Measurements from ENCODE around the gene SF3B3. TPM values are rescaled to one million over a fixed set of nuclear protein-coding genes. Genes with fewer than 3 reads are reported as not detected.

SF3B3 gene
- total RNA-seq, 1 donor from 2014 or later: 103 TPM

DNA sequence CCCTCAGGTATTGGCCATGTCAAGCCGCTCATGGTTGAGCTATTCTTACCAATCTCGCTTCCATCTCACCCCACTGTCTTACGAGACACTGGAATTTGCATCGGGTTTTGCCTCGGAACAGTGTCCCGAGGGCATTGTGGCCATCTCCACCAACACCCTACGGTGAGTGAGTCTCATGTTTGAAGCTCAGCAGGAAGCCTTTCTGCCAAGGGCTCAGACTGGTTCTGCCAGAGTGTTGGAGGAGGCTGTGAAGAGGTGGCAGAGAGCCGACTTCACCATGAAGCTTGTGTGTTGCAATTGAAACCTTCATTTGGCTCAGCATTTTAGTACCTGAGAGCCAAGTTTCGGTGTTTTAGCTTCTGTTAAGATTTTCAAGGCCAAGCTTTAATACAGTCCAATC is 38.0 kb downstream of the SF3B3 start:
- H3K36me3 ChIP-seq (ENCODE audit: control insufficient read depth, insufficient read depth, low read length): peaks cover 3% of the 10 kb centered on the region
- no peak overlapping the region for H3K4me3 ChIP-seq (ENCODE audit: low read depth, low read length)
- no peak for DNase-seq (ENCODE audit: low read depth)
- H3K27me3 ChIP-seq (ENCODE audit: control insufficient read depth, insufficient read depth, low read length): no peaks in the 10 kb centered on the region
- TF ChIP-seq CTCF (IDR thresholded peaks at IDR 0.05; ENCODE audit: insufficient read depth, low read length, poor library complexity, severe bottlenecking): no peak

DNA sequence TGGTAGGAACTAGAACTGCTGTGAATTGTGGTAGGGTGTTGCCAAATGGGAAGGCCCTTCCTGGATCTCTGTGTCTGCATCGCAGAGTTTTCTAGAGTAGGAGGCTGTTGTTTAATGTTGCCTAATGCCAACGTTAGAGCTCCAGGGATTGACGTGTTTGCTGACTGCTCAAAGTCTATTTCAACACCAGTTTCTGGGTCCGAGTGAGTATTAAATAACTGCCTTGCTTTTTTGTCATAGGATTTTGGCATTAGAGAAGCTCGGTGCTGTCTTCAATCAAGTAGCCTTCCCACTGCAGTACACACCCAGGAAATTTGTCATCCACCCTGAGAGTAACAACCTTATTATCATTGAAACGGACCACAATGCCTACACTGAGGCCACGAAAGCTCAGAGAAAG is 40.0 kb downstream of the SF3B3 start:
- no peak overlapping the region for H3K4me3 ChIP-seq (ENCODE audit: low read depth, low read length)
- no peaks in the 10 kb centered on the region for H3K27me3 ChIP-seq (ENCODE audit: control insufficient read depth, insufficient read depth, low read length)
- peaks cover 2% of the 10 kb centered on the region for H3K36me3 ChIP-seq (ENCODE audit: control insufficient read depth, insufficient read depth, low read length)
- TF ChIP-seq CTCF (IDR thresholded peaks at IDR 0.05; ENCODE audit: insufficient read depth, low read length, poor library complexity, severe bottlenecking): no peak
- no peak for DNase-seq (ENCODE audit: low read depth)

- TF ChIP-seq CTCF (IDR thresholded peaks at IDR 0.05; ENCODE audit: insufficient read depth, low read length, poor library complexity, severe bottlenecking): no peak
- peaks cover 4% of the 10 kb centered on the region for H3K36me3 ChIP-seq (ENCODE audit: control insufficient read depth, insufficient read depth, low read length)
- no peaks in the 10 kb centered on the region for H3K27me3 ChIP-seq (ENCODE audit: control insufficient read depth, insufficient read depth, low read length)
- no peak for DNase-seq (ENCODE audit: low read depth)
- H3K4me3 ChIP-seq (ENCODE audit: low read depth, low read length): no peak overlapping the region
Measured at GRCh38 chr16:70565053-70565452, 41.4 kb downstream of the SF3B3 start.

- H3K4me3 ChIP-seq (ENCODE audit: low read depth, low read length): no peak overlapping the region
- H3K27me3 ChIP-seq (ENCODE audit: control insufficient read depth, insufficient read depth, low read length): no peaks in the 10 kb centered on the region
- peaks cover 6% of the 10 kb centered on the region for H3K36me3 ChIP-seq (ENCODE audit: control insufficient read depth, insufficient read depth, low read length)
- DNase-seq (ENCODE audit: low read depth): no peak
- no peak for TF ChIP-seq CTCF (IDR thresholded peaks at IDR 0.05; ENCODE audit: insufficient read depth, low read length, poor library complexity, severe bottlenecking)
Measured at GRCh38 chr16:70568601-70569237, 45.1 kb downstream of the SF3B3 start.

- H3K36me3 ChIP-seq (ENCODE audit: control insufficient read depth, insufficient read depth, low read length): peaks cover 6% of the 10 kb centered on the region
- no peak for DNase-seq (ENCODE audit: low read depth)
Measured at GRCh38 chr16:70569752-70570151, 46.1 kb downstream of the SF3B3 start.

More at GRCh38 chr16:70569752-70570151, 46.1 kb downstream of the SF3B3 start:
- H3K4me3 ChIP-seq (ENCODE audit: low read depth, low read length): no peak overlapping the region
- H3K27me3 ChIP-seq (ENCODE audit: control insufficient read depth, insufficient read depth, low read length): no peaks in the 10 kb centered on the region
- no peak for TF ChIP-seq CTCF (IDR thresholded peaks at IDR 0.05; ENCODE audit: insufficient read depth, low read length, poor library complexity, severe bottlenecking)
